ENCODE data around the gene CRX.

CRX gene

GRCh38 chr19:47820410-47820809, 1.3 kb upstream of the CRX start:
- Histone ChIP-seq H3K79me2 (ENCODE audit: low read length) (no peaks in the 10 kb centered on the region), H3K27me3 (replicated peaks; ENCODE audit: insufficient read depth, low read length) (peaks cover 76% of the 10 kb centered on the region), H3K9me3 (replicated peaks; ENCODE audit: insufficient read depth, low read length) (no peaks in the 10 kb centered on the region), H3F3A (ENCODE audit: insufficient read depth, low read length) (no peaks in the 10 kb centered on the region), H4K20me1 (ENCODE audit: insufficient read depth, low read length) (no peaks in the 10 kb centered on the region), H2AFZ (ENCODE audit: low read length) (no peak overlapping the region), H3K4me2 (ENCODE audit: low read depth, low read length) (no peak overlapping the region), H3K9ac (ENCODE audit: low read length) (no peak overlapping the region), H3K4me1 (ENCODE audit: low read length) (no peaks in the 10 kb centered on the region), H3K36me3 (replicated peaks; ENCODE audit: insufficient read depth, low read length) (no peaks in the 10 kb centered on the region), H3K9me2 (replicated peaks; ENCODE audit: insufficient read depth, low read length) (no peaks in the 10 kb centered on the region), H3K4me3 (ENCODE audit: low read length) (no peak overlapping the region), H3K27ac (ENCODE audit: low read length) (no peak overlapping the region)
- no peak for TF ChIP-seq EZH2 (optimal IDR thresholded peaks at IDR 0.05; ENCODE audit: low read depth, low read length)
- TF ChIP-seq EZH2phosphoT487 (IDR thresholded peaks at IDR 0.05; ENCODE audit: low read length) = no peak
- TF ChIP-seq CTCF (IDR thresholded peaks at IDR 0.05; ENCODE audit: low read length) = no peak
- no peak for DNase-seq

GRCh38 chr19:47824396-47824795, 2.7 kb downstream of the CRX start:
- Histone ChIP-seq H3K27me3 (replicated peaks; ENCODE audit: insufficient read depth, low read length) (peaks cover 85% of the 10 kb centered on the region), H3K9me3 (replicated peaks; ENCODE audit: insufficient read depth, low read length) (no peaks in the 10 kb centered on the region), H3K9ac (ENCODE audit: low read length) (no peak overlapping the region), H3K79me2 (ENCODE audit: low read length) (no peaks in the 10 kb centered on the region), H4K20me1 (ENCODE audit: insufficient read depth, low read length) (no peaks in the 10 kb centered on the region), H3K27ac (ENCODE audit: low read length) (no peak overlapping the region), H3K4me3 (ENCODE audit: low read length) (no peak overlapping the region), H3K4me2 (ENCODE audit: low read depth, low read length) (no peak overlapping the region), H3K4me1 (ENCODE audit: low read length) (no peaks in the 10 kb centered on the region), H3F3A (ENCODE audit: insufficient read depth, low read length) (no peaks in the 10 kb centered on the region), H3K36me3 (replicated peaks; ENCODE audit: insufficient read depth, low read length) (no peaks in the 10 kb centered on the region), H3K9me2 (replicated peaks; ENCODE audit: insufficient read depth, low read length) (no peaks in the 10 kb centered on the region), H2AFZ (ENCODE audit: low read length) (no peak overlapping the region)
- TF ChIP-seq CTCF (IDR thresholded peaks at IDR 0.05; ENCODE audit: low read length) (no peak), EZH2 (optimal IDR thresholded peaks at IDR 0.05; ENCODE audit: low read depth, low read length) (no peak), EZH2phosphoT487 (IDR thresholded peaks at IDR 0.05; ENCODE audit: low read length) (no peak)
- no peak for DNase-seq

DNA sequence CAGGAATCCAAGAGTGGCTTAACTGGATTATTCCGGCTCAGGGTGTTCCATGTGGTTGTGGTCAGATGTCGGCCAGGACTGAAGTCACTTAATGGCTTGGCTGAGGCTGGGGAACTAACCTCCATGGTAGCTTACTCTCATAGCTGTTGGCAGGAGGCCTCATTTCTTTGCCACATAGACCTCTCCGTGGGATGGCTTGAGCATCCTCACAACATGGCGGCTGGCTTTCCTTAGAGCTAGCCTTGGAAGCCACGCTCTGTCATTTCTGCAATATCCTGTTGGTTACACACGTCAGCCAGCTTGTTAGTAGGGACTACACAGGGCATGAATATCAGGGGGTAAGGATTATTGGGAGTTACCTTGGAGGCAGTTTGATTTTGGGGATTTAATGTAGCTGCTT, 5.1 kb downstream of the CRX start:
- Histone ChIP-seq H3K9me2 (replicated peaks; ENCODE audit: insufficient read depth, low read length) (no peaks in the 10 kb centered on the region), H2AFZ (ENCODE audit: low read length) (no peak overlapping the region), H3K79me2 (ENCODE audit: low read length) (no peaks in the 10 kb centered on the region), H3K4me3 (ENCODE audit: low read length) (no peak overlapping the region), H3K4me1 (ENCODE audit: low read length) (no peaks in the 10 kb centered on the region), H3K4me2 (ENCODE audit: low read depth, low read length) (no peak overlapping the region), H3F3A (ENCODE audit: insufficient read depth, low read length) (no peaks in the 10 kb centered on the region), H3K27ac (ENCODE audit: low read length) (no peak overlapping the region), H3K36me3 (replicated peaks; ENCODE audit: insufficient read depth, low read length) (no peaks in the 10 kb centered on the region), H3K9ac (ENCODE audit: low read length) (no peak overlapping the region), H3K27me3 (replicated peaks; ENCODE audit: insufficient read depth, low read length) (peaks cover 78% of the 10 kb centered on the region), H3K9me3 (replicated peaks; ENCODE audit: insufficient read depth, low read length) (no peaks in the 10 kb centered on the region), H4K20me1 (ENCODE audit: insufficient read depth, low read length) (no peaks in the 10 kb centered on the region)
- no peak for DNase-seq
- no peak for TF ChIP-seq CTCF (IDR thresholded peaks at IDR 0.05; ENCODE audit: low read length)
- TF ChIP-seq EZH2phosphoT487 (IDR thresholded peaks at IDR 0.05; ENCODE audit: low read length) = no peak
